AG09319 (cell line): ENCODE measurements around the gene MAML1.
"Not testable (repeated sequence)": the region's sequence is repeated elsewhere in the genome, so short reads cannot be mapped to it uniquely, and the experiment has no call there.

Experiments
- DNase-seq: peaks from one replicate; pipeline ENCODE4 v3.0.0-alpha.2; 2010; ENCODE audit warnings: low read depth; ENCODE audit errors: extremely low read depth
- CTCF ChIP-seq: IDR thresholded peaks from 2 replicates; pipeline ENCODE4 v1.5.1; 2011; ENCODE audit warnings: low read depth, mild to moderate bottlenecking, inconsistent platforms, low read length, moderate library complexity

MAML1 gene

GRCh38 chr5:179778591-179778990, 46.0 kb downstream of the MAML1 start:
- TF ChIP-seq CTCF: no peak
- no peak for DNase-seq

- no peak for TF ChIP-seq CTCF
- no peak for DNase-seq
Measured at GRCh38 chr5:179779826-179780225, 47.2 kb downstream of the MAML1 start.

- TF ChIP-seq CTCF: no peak
- DNase-seq: no peak
Measured at GRCh38 chr5:179780362-179780761, 47.7 kb downstream of the MAML1 start.

GRCh38 chr5:179781846-179782245, 49.2 kb downstream of the MAML1 start:
- no peak for DNase-seq
- no peak for TF ChIP-seq CTCF

GRCh38 chr5:179783128-179783527, 50.5 kb downstream of the MAML1 start:
- DNase-seq: no peak
- TF ChIP-seq CTCF: no peak

- DNase-seq: no peak
- TF ChIP-seq CTCF: no peak
Measured at GRCh38 chr5:179786861-179787260, 54.2 kb downstream of the MAML1 start.

- TF ChIP-seq CTCF: no peak
- DNase-seq: no peak
Measured at GRCh38 chr5:179788193-179788854, 55.7 kb downstream of the MAML1 start.

GRCh38 chr5:179789278-179789677, 56.7 kb downstream of the MAML1 start:
- DNase-seq: not testable (repeated sequence)
